HepG2 (cell line): ENCODE results near the gene MFSD6. TPM values are rescaled to one million over a fixed set of nuclear protein-coding genes. Genes with fewer than 3 reads are reported as not detected.
A peak's percentile ranks its signal among the peaks of the same experiment; 100 is the strongest.

Experiments used
- ARNT ChIP-seq: fragments of 450-650 bp; IDR thresholded peaks from 2 replicates; pipeline ENCODE4 v1.6.1; 2017
- CENPX ChIP-seq: sonication (generic); formaldehyde crosslinking; IDR thresholded peaks from 2 replicates; pipeline ENCODE4 v1.9.0; 2021; ENCODE audit warnings: mild to moderate bottlenecking, missing genetic modification reagents, moderate library complexity
- ELF3 ChIP-seq: IDR thresholded peaks from 2 replicates; pipeline ENCODE4 v1.6.1; 2016; ENCODE audit warnings: missing genetic modification reagents, missing compliant biosample characterization
- GTF3A ChIP-seq: sonication (generic); formaldehyde crosslinking; conservative IDR thresholded peaks from 2 replicates; pipeline ENCODE4 v1.4.0; 2020; ENCODE audit warnings: mild to moderate bottlenecking, missing genetic modification reagents
- IKZF4 ChIP-seq: sonication (generic); formaldehyde crosslinking; IDR thresholded peaks from 2 replicates; pipeline ENCODE4 v1.5.1; 2020; ENCODE audit warnings: borderline replicate concordance, mild to moderate bottlenecking, low read depth, missing genetic modification reagents; ENCODE audit errors: not compliant biosample characterization
- KLF11 ChIP-seq: IDR thresholded peaks from 2 replicates; pipeline ENCODE4 v1.6.1; 2016; ENCODE audit warnings: missing compliant biosample characterization
- MZF1 ChIP-seq: sonication (generic); formaldehyde crosslinking; IDR thresholded peaks from 2 replicates; pipeline ENCODE4 v1.8.1; 2023; ENCODE audit warnings: mild to moderate bottlenecking, missing genetic modification reagents, borderline replicate concordance
- NR2F6 ChIP-seq, 2 experiments: IDR thresholded peaks; 2 replicates each; pipeline ENCODE4 v1.6.1; 2016; ENCODE audit warnings: antibody characterized with exemption in 1 of 2, mild to moderate bottlenecking in 1 of 2
- PHF5A ChIP-seq: IDR thresholded peaks from one replicate; pipeline ENCODE4 v1.6.1; 2018; ENCODE audit warnings: low read depth, missing genetic modification reagents; ENCODE audit not compliant: unreplicated experiment
- REPIN1 ChIP-seq: sonication (generic); formaldehyde crosslinking; IDR thresholded peaks from 2 replicates; pipeline ENCODE4 v1.8.0; 2022; ENCODE audit warnings: missing genetic modification reagents, low read depth, mild to moderate bottlenecking, borderline replicate concordance
- SMYD3 ChIP-seq: sonication (generic); formaldehyde crosslinking; IDR thresholded peaks from 2 replicates; pipeline ENCODE4 v1.8.1; 2023; ENCODE audit warnings: mild to moderate bottlenecking, missing genetic modification reagents
- TARDBP ChIP-seq: sonication (generic); formaldehyde crosslinking; IDR thresholded peaks from 2 replicates; pipeline ENCODE4 v1.8.0; 2022; ENCODE audit warnings: mild to moderate bottlenecking, missing genetic modification reagents
- YEATS2 ChIP-seq: sonication (generic); formaldehyde crosslinking; IDR thresholded peaks from 2 replicates; pipeline ENCODE4 v1.4.0; 2020; ENCODE audit warnings: missing genetic modification reagents, borderline replicate concordance
- ZKSCAN5 ChIP-seq: sonication (generic); formaldehyde crosslinking; IDR thresholded peaks from 2 replicates; pipeline ENCODE4 v1.5.1; 2020; ENCODE audit warnings: mild to moderate bottlenecking, missing genetic modification reagents
- ZNF264 ChIP-seq: sonication (generic); formaldehyde crosslinking; IDR thresholded peaks from 2 replicates; pipeline ENCODE4 v1.4.0; 2020; ENCODE audit warnings: missing genetic modification reagents
- ZNF484 ChIP-seq: sonication (generic); formaldehyde crosslinking; IDR thresholded peaks from 2 replicates; pipeline ENCODE4 v1.5.1; 2020; ENCODE audit warnings: mild to moderate bottlenecking, low read depth, missing genetic modification reagents, borderline replicate concordance
- ZSCAN25 ChIP-seq: sonication (generic); formaldehyde crosslinking; IDR thresholded peaks from 2 replicates; pipeline ENCODE4 v1.8.0; 2022; ENCODE audit warnings: mild to moderate bottlenecking, missing genetic modification reagents
- polyA plus RNA-seq, 8 experiments: library from polyadenylated mRNA; depleted of rRNA in 3 of 8; stranded (reverse) in 7 of 8; unstranded in 1 of 8; fragments of >200 nt; fragmentation: Illumina TruSeq in 4 of 8; extraction: Trizol in 4 of 8; gene quantifications; 2 replicates each; pipeline versions ENCODE4 v1.2.1 to v1.2.3, GENCODE V29; 2011 to 2016; ENCODE audit warnings: low read depth in 4 of 8, missing spikeins in 1 of 8, mixed read lengths in 1 of 8; ENCODE audit not compliant: insufficient read depth in 1 of 8
- total RNA-seq, 5 experiments: library from RNA; depleted of rRNA; stranded (reverse); fragments of >200 nt; fragmentation: Illumina TruSeq; extraction: Trizol; gene quantifications; 2 replicates each; pipeline ENCODE4 v1.2.3, GENCODE V29; 2016; ENCODE audit warnings: low read depth in 1 of 5
- TF ChIP-seq, protein P1 (sequence below): sonication (generic); formaldehyde crosslinking; IDR thresholded peaks from 2 replicates; pipeline ENCODE4 v1.5.1; 2020; ENCODE audit warnings: missing genetic modification reagents, mild to moderate bottlenecking, borderline replicate concordance
- TF ChIP-seq, protein P2 (sequence below): IDR thresholded peaks from 2 replicates; pipeline ENCODE4 v1.4.0; 2020; ENCODE audit warnings: mild to moderate bottlenecking, missing genetic modification reagents
- TF ChIP-seq, protein P3 (sequence below): sonication (generic); formaldehyde crosslinking; IDR thresholded peaks from 2 replicates; pipeline ENCODE4 v1.4.0; 2020; ENCODE audit warnings: mild to moderate bottlenecking, low read depth, missing genetic modification reagents
- TF ChIP-seq, protein P4 (sequence below): sonication (generic); formaldehyde crosslinking; IDR thresholded peaks from 2 replicates; pipeline ENCODE4 v1.8.1; 2022; ENCODE audit warnings: low read depth, mild to moderate bottlenecking, missing genetic modification reagents

MFSD6 gene
- total and polyA plus RNA-seq, 2 of the 13 experiments (the other 11 are each of a cell fraction or from before 2014, with no cell fraction given), result 0.92 to 1.4 TPM

DNA sequence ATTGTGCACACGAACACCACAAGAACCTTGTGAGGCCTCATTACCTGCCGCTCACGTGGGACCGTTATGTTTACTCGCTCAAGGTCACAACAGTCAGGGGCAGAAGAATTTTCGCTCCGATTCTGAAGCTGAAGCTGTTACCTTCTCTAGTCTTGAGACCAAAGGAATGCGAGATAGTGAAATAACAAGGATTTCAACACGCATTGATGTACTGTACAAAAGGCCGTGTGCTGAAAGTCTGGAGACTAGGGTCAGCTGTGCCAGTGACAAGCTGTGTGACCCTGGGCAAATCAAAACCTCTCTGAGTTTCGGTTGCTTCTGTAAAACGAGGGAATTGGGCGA is 125.8 kb downstream of the MFSD6 start (continued):
- TF ChIP-seq KLF11 (no peak), ELF3 (no peak), ZNF484 (CRISPR knock-in tag) (no peak), CENPX (CRISPR knock-in tag) (no peak), MZF1 (CRISPR knock-in tag) (no peak), ARNT (no peak), SMYD3 (0 out of 2 replicates have a peak, but pooled peaks have one; percentile 22), GTF3A (CRISPR knock-in tag) (no peak), TARDBP (no peak), NR2F6 (IDR thresholded peaks at IDR 0.05) (no peak), NR2F6 (CRISPR knock-in tag; IDR thresholded peaks at IDR 0.05) (no peak; the same call in 1 of the 2 replicates), IKZF4 (CRISPR knock-in tag) (no peak), YEATS2 (CRISPR knock-in tag) (0 out of 2 replicates have a peak, but pooled peaks have one; percentile 12), REPIN1 (peak; percentile 15; the same call in 1 of the 2 replicates), ZKSCAN5 (CRISPR knock-in tag) (no peak), ZNF264 (CRISPR knock-in tag) (no peak; the same call in 1 of the 2 replicates), PHF5A (CRISPR knock-in tag) (peak; percentile 6), ZSCAN25 (CRISPR knock-in tag) (no peak)
- TF ChIP-seq, protein P1, sequence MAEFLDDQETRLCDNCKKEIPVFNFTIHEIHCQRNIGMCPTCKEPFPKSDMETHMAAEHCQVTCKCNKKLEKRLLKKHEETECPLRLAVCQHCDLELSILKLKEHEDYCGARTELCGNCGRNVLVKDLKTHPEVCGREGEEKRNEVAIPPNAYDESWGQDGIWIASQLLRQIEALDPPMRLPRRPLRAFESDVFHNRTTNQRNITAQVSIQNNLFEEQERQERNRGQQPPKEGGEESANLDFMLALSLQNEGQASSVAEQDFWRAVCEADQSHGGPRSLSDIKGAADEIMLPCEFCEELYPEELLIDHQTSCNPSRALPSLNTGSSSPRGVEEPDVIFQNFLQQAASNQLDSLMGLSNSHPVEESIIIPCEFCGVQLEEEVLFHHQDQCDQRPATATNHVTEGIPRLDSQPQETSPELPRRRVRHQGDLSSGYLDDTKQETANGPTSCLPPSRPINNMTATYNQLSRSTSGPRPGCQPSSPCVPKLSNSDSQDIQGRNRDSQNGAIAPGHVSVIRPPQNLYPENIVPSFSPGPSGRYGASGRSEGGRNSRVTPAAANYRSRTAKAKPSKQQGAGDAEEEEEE (CRISPR knock-in tag), result no peak
- TF ChIP-seq, protein P2, sequence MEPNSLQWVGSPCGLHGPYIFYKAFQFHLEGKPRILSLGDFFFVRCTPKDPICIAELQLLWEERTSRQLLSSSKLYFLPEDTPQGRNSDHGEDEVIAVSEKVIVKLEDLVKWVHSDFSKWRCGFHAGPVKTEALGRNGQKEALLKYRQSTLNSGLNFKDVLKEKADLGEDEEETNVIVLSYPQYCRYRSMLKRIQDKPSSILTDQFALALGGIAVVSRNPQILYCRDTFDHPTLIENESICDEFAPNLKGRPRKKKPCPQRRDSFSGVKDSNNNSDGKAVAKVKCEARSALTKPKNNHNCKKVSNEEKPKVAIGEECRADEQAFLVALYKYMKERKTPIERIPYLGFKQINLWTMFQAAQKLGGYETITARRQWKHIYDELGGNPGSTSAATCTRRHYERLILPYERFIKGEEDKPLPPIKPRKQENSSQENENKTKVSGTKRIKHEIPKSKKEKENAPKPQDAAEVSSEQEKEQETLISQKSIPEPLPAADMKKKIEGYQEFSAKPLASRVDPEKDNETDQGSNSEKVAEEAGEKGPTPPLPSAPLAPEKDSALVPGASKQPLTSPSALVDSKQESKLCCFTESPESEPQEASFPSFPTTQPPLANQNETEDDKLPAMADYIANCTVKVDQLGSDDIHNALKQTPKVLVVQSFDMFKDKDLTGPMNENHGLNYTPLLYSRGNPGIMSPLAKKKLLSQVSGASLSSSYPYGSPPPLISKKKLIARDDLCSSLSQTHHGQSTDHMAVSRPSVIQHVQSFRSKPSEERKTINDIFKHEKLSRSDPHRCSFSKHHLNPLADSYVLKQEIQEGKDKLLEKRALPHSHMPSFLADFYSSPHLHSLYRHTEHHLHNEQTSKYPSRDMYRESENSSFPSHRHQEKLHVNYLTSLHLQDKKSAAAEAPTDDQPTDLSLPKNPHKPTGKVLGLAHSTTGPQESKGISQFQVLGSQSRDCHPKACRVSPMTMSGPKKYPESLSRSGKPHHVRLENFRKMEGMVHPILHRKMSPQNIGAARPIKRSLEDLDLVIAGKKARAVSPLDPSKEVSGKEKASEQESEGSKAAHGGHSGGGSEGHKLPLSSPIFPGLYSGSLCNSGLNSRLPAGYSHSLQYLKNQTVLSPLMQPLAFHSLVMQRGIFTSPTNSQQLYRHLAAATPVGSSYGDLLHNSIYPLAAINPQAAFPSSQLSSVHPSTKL (CRISPR knock-in tag), result peak; percentile 64
- TF ChIP-seq, protein P3, sequence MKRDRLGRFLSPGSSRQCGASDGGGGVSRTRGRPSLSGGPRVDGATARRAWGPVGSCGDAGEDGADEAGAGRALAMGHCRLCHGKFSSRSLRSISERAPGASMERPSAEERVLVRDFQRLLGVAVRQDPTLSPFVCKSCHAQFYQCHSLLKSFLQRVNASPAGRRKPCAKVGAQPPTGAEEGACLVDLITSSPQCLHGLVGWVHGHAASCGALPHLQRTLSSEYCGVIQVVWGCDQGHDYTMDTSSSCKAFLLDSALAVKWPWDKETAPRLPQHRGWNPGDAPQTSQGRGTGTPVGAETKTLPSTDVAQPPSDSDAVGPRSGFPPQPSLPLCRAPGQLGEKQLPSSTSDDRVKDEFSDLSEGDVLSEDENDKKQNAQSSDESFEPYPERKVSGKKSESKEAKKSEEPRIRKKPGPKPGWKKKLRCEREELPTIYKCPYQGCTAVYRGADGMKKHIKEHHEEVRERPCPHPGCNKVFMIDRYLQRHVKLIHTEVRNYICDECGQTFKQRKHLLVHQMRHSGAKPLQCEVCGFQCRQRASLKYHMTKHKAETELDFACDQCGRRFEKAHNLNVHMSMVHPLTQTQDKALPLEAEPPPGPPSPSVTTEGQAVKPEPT, result no peak
- TF ChIP-seq, protein P4, sequence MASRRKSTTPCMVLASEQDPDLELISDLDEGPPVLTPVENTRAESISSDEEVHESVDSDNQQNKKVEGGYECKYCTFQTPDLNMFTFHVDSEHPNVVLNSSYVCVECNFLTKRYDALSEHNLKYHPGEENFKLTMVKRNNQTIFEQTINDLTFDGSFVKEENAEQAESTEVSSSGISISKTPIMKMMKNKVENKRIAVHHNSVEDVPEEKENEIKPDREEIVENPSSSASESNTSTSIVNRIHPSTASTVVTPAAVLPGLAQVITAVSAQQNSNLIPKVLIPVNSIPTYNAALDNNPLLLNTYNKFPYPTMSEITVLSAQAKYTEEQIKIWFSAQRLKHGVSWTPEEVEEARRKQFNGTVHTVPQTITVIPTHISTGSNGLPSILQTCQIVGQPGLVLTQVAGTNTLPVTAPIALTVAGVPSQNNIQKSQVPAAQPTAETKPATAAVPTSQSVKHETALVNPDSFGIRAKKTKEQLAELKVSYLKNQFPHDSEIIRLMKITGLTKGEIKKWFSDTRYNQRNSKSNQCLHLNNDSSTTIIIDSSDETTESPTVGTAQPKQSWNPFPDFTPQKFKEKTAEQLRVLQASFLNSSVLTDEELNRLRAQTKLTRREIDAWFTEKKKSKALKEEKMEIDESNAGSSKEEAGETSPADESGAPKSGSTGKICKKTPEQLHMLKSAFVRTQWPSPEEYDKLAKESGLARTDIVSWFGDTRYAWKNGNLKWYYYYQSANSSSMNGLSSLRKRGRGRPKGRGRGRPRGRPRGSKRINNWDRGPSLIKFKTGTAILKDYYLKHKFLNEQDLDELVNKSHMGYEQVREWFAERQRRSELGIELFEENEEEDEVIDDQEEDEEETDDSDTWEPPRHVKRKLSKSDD (CRISPR knock-in tag), result no peak; the same call in 1 of the 2 replicates
